SW 1271 (cell line): Measurements from ENCODE around the gene OSBPL2.

Experiments
- DNase-seq, 2 experiments: peaks; one replicate each; lab custom pipeline; 2025; lab: John Stamatoyannopoulos, UW

The OSBPL2 gene

GRCh38 chr20:62235777-62236157 is 2.6 kb upstream of the OSBPL2 start:
- no peak for DNase-seq

- DNase-seq, result no peak
Observed at GRCh38 chr20:62236200-62236599, 2.1 kb upstream of the OSBPL2 start.

GRCh38 chr20:62236766-62237513 is 1.4 kb upstream of the OSBPL2 start:
- DNase-seq, result no peak

- no peak for DNase-seq
Observed at GRCh38 chr20:62237514-62237800, 864 bp upstream of the OSBPL2 start.

- DNase-seq, result peak in 1 of 2 experiments; percentile 15
Observed at GRCh38 chr20:62238569-62239277, 402 bp downstream of the OSBPL2 start.

- DNase-seq, result no peak
Observed at GRCh38 chr20:62239278-62239879, 1.1 kb downstream of the OSBPL2 start.

GRCh38 chr20:62240020-62240685 is 1.8 kb downstream of the OSBPL2 start:
- no peak for DNase-seq

GRCh38 chr20:62241506-62241905 is 3.2 kb downstream of the OSBPL2 start:
- no peak for DNase-seq

GRCh38 chr20:62242176-62242575 is 3.9 kb downstream of the OSBPL2 start:
- no peak for DNase-seq

- DNase-seq, result no peak
Observed at GRCh38 chr20:62243106-62243505, 4.8 kb downstream of the OSBPL2 start.

- DNase-seq, result no peak
Observed at GRCh38 chr20:62243906-62244515, 5.7 kb downstream of the OSBPL2 start.

- no peak for DNase-seq
Observed at GRCh38 chr20:62244644-62245108, 6.4 kb downstream of the OSBPL2 start.

- DNase-seq, result no peak
Observed at GRCh38 chr20:62245911-62246280, 7.6 kb downstream of the OSBPL2 start.

GRCh38 chr20:62246431-62246830 is 8.1 kb downstream of the OSBPL2 start:
- no peak for DNase-seq

GRCh38 chr20:62246872-62247652 is 8.7 kb downstream of the OSBPL2 start:
- DNase-seq, result no peak

GRCh38 chr20:62248890-62249560 is 10.7 kb downstream of the OSBPL2 start:
- no peak for DNase-seq

GRCh38 chr20:62252342-62252966 is 14.1 kb downstream of the OSBPL2 start:
- no peak for DNase-seq

- no peak for DNase-seq
Observed at GRCh38 chr20:62253398-62253797, 15.1 kb downstream of the OSBPL2 start.

- DNase-seq, result no peak
Observed at GRCh38 chr20:62254021-62254724, 15.9 kb downstream of the OSBPL2 start.

- no peak for DNase-seq
Observed at GRCh38 chr20:62255976-62256375, 17.7 kb downstream of the OSBPL2 start.
